ENCODE data around the gene FHAD1. TPM values are rescaled to one million over a fixed set of nuclear protein-coding genes. Genes with fewer than 3 reads are reported as not detected.

Gene FHAD1
- total RNA-seq, 1 donor from 2014 or later, result 1.7 TPM

DNA sequence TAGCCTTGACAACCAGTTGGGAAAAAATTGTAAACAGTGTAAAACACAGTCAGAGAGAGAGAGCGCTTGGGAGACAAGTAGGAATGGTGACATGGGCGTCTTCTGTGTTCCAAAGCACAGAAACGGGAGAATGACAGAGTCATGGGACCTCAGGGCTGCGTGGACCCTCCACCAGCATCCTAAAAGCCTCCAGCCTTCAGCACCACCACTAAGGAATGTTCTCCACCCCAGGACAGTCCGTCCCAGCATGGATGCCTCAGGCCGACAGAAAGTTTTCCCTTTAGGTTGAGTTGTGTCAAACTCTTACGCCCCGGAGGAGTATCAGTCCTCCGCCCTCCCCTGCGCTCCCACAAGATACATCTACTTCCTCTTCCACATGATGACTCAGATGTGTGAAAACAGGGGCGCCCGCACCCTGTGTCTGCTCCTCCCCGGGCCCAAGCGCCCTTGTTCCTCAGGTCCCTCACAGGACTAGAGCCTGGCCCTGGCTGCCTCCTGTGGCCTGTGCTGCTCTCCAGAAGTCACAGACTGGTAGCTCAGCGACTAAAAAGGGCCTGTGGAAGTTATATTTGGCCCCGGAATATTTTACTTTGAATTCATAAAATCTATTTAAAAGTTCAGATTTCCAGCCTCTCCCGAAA lies 98.8 kb downstream of the FHAD1 start:
- peak; percentile 64 for DNase-seq (ENCODE audit: low spot score)

DNA sequence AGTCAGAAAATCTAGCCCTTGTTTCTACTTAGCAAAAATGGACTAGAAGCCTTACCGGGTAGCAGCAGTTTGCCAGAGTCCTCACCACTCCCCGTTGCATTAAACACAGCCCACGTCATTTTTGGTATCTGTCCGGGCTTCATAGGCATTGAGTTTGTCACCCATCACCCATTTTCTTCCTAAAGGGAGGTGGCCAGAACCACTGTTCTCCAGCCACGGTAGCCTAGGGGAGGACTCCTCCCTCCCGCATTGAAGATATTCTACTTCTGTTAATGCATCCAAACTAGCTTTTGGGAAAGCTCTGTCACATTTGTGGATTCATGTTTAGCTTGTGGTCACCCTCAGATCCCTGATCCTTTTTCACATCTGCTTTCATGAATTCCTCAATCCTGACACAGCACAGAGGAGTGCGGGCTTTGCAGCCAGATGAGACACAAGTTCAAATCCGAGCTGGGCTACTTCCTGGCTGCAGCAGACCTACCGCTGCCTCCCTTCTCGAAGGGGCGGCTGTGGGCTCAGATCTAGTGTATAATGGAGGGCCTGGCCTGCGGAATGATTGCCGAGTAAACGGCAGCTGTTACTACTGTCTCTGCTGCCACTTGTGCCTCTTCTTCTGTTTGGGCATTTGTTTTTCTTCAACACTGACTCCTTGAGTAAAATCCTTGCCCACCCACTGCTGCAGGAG lies 99.5 kb downstream of the FHAD1 start:
- no peak for DNase-seq (ENCODE audit: low spot score)

DNA sequence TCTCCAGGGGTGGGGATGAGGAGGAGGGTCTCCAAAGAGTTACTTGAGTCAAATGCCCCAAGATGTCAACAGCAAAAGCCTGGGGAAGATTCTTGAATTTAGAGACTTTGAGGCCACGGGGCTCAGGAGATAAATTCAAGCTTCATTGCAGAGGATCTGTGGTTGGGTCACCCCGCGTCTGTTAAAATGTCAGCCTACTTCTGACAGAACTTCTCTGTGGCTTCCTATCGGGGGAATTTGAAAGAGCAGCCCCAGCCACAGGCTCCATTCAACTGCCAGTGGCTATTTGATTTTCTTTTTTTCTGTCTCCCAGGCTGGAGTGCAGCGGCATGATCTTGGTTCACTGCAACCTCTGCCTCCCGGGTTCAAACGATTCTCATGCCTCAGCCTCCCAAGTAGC lies 100.2 kb downstream of the FHAD1 start:
- DNase-seq (ENCODE audit: low spot score), result no peak

DNA sequence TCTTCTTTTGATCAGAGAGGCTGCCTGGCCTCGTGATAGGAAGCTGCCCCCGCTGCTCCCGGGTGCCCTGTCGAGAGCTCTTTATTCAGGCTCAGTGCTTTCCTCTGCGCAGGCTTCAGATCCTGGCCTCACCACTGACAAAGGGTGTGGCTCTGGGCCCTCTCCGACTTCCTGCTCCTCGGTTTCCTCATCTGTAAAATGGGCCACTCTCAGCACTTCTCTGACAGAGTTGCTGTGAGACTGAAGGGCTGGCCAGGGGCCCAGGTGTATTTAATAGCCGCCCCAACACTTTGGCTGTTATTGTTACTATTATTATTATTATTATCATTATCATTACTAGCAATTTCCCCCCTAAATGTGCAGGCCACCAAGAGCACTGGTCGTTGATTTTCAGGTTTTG lies 101.6 kb downstream of the FHAD1 start:
- DNase-seq (ENCODE audit: low spot score), result no peak

DNA sequence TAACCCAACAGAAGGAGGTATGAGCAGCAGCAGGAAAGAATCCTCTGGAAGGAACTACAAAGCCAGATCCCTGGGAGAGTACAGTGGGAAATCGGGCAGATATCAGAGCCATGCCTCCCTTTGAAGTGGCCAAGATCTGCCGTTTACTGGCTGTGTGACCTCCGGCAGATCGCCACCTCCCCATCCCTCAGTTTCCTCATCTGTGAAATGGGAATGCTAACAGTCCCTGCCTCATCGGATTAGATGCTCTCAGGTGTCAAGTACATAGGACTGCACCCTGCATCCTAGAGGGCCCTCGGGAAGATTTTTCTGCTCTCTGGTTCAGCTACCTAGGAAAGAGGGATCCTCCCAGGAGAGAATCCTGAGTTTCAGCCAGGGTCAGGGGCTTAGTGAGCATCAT lies 102.1 kb downstream of the FHAD1 start:
- DNase-seq (ENCODE audit: low spot score), result no peak

DNA sequence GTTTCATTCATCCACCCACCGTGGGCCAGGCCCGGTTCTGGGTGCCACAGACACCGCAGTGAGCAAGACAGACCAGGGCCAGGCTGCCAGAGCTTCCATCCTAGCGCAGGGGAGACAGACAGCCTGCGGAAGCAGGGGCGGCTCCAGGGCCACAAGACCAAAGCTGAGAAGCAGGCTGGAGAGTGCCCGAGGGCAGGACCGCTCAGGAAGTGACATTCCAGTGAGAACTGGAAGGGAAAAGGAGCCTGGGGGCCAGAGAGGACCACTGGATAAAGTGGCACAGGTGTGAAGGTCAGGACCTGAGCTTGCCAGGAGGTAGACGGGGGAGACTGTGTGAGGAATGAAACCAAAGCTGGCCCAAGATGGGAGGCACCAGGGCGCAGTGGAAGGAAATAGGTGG lies 103.1 kb downstream of the FHAD1 start:
- no peak for DNase-seq (ENCODE audit: low spot score)

DNA sequence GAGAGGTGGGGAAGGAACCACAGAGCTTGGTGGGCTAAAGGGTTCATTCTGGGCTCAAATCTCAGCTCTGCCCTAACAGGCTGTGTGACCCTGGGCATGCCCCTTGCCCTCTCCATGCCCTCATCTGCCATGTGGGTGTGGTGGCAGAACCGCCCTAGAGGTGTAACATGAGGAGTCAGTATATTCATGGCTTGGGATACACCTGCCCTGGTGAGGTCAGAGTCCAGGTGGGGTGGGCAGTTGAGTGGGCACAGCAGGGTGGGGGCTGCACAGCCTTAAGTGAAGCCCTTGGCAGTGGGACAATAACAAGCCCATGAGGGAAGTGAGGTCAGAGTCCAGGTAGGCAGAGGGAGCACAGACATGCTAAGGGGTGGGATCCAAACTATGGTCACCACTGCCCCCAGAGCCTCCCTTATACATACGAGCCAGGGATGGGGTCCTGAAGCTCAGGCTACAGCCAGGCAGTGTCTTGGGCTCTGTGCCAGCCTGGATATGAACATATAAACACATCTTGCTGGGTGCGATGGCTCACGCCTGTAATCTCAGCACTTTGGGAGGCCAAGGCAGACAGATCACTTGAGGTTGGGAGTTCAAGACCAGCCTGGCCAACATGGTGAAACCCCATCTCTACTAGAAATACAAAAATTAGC lies 103.7 kb downstream of the FHAD1 start:
- DNase-seq (ENCODE audit: low spot score), result no peak

DNA sequence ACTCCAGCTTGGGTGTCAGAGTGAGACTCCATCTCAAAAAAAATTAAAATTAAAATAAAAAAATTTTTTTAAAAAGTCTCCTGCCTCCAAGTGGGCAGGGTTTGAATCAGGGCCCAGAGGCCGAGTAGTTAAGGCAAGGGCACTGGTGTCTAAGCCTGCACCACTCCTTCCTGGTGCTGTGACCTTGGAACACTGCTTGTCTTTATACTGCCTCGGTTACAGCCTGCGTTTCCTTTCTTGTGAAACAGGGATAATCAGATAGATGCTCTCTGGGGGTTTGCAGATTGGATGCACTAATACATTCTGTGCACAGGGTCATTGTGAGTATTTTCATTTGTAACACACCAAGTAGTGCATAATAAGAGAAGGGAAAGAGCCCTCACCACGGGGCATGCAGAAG lies 104.3 kb downstream of the FHAD1 start:
- DNase-seq (ENCODE audit: low spot score), result no peak

DNA sequence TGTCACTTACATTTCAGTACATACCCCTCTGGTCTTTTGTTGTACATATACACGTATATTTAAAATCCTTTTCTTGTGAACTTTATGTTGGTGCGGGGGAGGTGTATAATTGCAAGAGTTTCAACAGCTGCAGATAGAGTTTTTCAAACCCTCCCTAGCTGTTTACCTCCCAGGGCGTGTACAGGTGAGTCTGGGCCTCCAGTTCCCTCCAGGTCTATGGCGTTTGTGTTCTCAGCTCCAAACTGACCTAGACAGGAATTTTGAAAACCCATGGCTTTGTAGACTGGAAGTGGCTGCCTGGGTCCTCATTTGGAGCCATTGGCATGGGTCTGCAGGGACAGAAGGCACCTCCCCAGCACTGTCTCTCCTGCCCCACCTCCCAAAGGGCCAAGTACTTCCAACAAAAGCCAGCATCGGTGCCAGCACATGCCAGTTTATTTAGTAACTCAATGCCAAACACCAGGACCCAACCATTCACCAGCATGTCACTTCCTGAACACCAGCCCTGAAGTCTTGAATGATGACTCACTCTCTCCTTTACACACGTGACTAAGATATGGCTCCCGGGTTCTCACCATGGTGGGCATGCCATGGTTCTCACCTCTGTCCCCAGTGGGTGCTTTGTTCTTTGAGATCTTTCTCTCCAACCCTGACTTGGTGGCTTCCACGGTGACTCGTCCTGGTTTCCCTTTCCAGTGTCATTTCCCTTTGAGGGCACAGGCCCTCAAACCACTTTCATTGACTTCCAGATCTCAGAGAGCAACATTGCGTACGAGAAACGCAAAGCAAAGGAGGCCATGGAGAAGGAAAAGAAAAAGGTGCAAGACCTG lies 105.3 kb downstream of the FHAD1 start:
- DNase-seq (ENCODE audit: low spot score), result peak; percentile 83

DNA sequence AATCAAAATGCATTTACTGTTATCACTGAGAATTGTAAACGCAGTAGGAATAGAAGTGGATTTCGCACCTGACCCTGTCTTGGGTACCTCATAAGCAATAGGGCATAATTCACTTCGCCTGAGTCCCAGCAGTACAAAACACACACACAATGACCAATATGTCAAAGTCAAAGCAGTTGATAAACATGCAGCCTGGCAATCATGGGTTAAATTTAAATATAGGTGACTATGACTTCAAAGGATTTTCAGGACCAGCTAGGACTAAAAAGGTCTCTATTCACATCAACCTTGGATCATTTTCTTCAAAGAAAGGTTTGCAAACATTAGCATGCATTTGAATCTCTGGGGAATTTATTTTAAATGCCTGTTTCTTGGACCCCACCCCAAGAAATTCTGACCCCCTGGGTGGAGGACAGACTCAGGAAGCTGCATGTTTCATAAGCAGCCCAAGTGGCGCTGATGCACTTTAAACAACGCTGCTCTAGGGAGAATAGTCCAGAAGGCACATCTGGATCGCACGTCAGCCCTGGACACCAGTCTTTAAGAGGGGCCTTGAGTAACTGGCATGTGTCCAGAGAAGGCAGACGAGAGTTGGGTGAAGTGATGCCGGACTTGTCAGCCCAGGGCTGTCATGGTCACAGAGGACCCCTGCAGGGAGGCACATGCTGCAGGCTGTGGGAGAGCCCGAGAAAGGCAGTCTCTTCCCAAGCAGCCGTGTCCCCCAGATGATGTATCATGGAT lies 107.0 kb downstream of the FHAD1 start:
- DNase-seq (ENCODE audit: low spot score), result no peak

DNA sequence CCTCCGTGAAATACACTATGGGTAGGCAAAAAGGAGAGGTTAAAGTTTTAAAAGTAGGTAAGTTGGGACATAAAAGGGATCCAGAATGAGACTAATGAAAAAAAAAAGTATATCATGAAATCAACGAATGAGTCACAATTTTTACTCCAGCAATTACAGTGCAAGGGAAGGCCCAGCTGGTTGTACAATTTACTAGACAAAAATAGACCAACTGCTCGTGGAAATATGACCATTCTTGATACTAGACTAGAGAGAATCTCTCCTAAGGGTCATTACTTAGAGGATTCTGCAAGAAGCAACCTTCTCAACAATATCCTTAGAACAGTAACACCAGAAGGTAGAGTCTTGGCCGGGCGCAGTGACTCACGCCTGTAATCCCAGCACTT lies 107.5 kb downstream of the FHAD1 start:
- no peak for DNase-seq (ENCODE audit: low spot score)

DNA sequence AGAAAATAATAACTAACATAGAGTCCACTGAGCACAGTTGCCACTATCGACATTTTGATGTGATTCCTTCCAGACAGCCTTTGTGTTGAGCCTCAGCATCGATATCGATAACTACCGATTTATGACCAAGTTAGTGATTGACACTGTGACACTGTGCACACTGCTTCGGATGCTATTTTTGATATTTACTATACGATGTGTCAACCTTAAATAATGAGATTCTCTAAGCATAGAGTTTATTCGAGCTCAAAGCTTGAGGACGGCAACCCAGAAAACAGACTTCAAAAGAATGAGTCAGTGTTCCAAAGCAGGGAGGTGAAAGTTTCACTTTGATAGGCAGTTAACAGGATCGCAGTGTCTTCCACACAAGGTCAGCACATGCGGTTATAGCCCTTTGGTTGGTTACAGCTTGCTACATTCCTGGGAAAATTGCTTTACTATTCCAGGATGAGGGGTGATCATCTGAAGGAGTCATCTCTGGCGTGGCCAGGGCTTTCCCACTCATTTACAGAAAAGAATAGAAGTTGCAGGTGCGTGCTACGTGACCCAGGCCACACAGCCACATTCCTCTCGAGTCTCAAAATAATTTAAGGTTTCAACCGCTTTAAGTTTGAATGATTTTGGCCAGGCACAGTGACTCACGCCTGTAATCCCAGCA lies 109.1 kb downstream of the FHAD1 start:
- no peak for DNase-seq (ENCODE audit: low spot score)

DNA sequence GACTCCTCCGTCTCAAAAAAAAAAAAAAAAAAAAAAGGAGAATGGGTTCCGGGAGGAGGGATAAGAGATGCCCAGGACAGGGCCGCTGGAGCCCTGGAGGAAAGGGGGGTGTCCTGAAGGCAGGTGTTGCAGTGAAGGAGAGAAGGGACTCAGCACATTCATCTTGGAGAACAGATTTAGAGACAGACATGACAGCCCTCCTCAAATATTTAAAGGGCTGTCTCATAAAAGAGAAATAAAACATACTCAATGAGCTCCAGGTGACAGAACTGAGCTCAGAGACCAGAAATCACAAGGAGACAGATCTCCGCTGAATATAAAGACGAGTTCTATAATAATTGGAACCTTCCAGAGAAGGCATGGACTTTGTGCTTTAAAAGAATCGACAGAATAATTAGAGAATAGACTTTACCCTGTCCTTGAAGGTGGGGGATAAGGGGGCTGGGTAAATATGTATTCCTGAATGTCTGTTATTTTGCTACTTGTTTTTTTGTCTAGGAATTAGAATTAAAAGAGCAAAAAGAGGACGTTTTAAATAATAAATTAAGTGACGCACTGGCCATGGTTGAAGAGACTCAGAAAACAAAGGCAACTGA lies 110.7 kb downstream of the FHAD1 start:
- no peak for DNase-seq (ENCODE audit: low spot score)

DNA sequence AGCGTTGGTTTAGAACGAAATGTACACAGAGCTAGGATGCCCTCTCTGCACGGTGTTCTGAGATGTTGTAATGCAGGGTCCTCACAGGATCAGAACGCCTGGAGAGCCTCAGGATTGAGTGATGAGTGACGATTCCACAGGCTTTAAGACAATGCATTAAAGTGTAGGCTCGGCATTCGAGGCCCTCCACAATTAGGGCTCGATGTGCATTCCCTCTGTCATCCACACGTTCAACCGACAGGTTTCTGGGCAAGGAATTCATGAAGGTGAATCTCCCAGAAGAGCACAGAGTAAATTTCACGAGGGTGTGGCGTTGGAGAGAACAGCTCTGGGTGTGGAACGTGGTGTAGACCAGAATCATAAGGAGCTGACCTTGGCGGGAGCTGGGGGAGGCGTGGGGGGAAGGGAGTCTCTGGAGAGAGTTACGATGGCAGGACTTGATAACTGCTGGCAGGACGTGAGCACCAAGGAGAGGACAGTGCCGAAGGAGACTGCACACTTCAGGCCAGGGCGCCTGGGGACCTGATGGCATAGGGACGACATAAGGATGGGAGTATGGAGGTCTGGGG lies 111.6 kb downstream of the FHAD1 start:
- DNase-seq (ENCODE audit: low spot score), result no peak

DNA sequence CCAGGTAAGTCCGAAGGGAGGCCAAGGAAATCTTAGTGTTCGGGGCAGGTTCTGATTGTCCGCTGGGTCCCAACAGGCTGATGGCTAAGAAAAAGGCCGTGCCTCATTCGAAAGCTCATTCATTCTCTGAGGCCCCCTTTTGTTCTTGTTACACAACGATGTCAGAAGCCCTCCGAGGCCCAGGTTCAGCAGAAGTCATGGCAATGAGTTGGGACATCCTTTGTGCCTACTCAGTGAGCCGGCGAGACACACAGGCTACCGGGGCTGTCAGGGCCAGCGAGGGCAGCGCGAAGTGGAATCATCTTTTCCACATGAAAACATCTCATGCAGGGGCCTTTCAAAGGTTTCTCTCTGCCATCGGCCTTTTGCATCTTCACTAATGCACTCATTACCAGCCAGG lies 113.7 kb downstream of the FHAD1 start:
- DNase-seq (ENCODE audit: low spot score), result no peak

DNA sequence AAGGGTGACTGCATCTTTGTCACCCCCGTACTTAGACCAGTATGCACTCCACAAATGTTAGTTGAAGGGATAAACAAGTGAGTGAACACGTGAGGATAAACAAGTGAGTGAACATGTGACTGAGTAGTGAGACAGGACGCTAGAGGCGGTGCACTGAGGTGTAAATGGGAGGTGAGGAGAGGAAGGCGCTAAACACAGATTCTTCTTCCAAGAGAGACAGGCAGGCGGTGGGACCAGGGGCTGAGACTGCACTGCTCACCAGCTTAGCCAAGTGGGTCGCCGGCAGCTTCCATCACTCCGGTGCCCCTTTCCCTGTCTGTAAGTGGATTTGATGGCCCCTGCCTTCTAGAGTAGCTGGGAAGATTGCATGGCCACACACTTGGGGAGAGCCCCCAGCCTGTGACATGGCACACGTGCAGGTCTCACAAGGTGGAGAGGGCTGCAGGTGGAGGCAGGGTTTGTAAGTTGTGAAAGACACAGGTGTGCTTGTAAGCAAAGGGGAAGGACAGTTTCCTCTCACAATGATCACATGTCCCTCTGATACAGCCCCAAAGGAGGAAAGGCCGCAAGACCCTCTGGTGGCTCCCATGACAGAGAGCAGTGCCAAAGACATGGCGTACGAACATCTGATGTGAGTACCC lies 115.2 kb downstream of the FHAD1 start:
- no peak for DNase-seq (ENCODE audit: low spot score)

DNA sequence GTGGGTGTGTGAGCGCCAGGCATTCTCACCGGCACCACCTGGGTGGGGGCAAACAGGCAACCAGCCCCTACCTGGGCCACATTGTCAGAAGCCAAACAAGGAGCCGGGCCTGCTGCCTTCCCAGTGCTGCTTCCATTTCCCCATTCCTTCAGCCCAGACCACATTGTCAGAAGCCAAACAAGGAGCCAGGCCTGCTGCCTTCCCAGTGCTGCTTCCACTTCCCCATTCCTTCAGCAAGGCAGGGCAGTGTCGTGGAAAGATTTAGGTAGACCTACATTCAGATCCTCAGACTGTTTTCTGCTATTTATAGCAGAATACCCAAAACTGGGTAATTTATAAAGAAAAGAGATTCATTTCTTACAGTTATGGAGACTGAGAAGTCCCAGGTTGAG lies 115.7 kb downstream of the FHAD1 start:
- DNase-seq (ENCODE audit: low spot score), result no peak

DNA sequence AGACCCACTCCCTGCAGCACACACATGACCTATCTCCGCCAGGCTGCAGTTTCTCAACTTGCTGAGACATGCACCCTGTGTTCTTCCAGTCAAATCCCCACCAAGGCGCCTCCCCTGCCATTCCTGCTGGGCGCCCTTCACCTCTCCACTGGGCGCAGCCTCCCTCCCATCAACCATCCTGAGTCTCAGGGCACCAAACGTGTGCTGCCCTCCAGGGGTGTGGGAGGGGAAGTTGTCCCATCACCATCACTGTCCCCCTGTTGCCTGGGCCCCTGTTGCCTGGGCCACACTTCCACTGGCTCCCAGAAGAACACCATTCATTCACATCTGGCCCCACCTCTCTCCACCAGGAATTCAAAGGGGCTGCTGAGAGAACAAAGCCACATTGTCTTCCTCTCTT lies 117.7 kb downstream of the FHAD1 start:
- no peak for DNase-seq (ENCODE audit: low spot score)

DNA sequence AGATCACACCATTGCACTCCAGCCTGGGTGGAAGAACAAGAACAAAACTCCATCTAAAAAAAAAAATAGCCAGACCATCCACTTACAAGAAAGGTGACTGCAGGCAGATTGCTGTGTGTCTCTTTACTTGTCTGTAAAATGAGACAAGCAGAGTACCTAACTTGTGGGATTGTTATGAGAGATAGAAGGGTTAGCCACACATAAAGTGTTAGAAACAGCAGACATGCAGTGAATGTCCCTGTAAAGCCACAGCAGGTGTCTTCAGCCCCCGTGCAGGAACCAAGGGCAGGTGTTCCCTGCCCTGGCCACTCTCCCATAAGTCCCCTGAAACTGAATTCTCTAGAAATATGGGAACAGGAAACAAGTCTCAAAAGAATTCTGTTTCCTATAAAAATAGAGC lies 121.9 kb downstream of the FHAD1 start:
- DNase-seq (ENCODE audit: low spot score), result no peak

DNA sequence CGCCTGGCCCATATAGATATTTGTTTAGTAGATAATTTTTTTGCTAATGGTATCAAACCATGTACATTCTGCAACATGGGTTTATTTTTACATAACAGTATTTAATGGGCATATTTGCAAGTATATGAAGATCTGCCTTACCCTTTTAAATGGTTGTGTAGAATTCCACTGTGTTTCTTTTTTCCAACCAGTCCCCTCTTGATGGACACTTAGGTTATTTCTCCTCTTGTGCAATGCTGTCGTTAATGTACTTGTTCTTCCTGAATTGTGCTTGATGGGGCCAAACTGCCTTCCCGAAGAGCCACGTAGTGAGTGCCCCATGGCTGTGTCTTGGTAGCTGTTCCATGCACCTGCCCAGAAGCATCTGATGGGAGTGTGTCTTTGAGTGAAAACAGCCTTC lies 123.2 kb downstream of the FHAD1 start:
- no peak for DNase-seq (ENCODE audit: low spot score)
